ENCODE measurements around the gene KRT33B. TPM values are rescaled to one million over a fixed set of nuclear protein-coding genes. Genes with fewer than 3 reads are reported as not detected.
A peak's percentile ranks its signal among the peaks of the same experiment; 100 is the strongest.

The KRT33B gene
- total RNA-seq, 2 experiments from 2014 or later: not detected

DNA sequence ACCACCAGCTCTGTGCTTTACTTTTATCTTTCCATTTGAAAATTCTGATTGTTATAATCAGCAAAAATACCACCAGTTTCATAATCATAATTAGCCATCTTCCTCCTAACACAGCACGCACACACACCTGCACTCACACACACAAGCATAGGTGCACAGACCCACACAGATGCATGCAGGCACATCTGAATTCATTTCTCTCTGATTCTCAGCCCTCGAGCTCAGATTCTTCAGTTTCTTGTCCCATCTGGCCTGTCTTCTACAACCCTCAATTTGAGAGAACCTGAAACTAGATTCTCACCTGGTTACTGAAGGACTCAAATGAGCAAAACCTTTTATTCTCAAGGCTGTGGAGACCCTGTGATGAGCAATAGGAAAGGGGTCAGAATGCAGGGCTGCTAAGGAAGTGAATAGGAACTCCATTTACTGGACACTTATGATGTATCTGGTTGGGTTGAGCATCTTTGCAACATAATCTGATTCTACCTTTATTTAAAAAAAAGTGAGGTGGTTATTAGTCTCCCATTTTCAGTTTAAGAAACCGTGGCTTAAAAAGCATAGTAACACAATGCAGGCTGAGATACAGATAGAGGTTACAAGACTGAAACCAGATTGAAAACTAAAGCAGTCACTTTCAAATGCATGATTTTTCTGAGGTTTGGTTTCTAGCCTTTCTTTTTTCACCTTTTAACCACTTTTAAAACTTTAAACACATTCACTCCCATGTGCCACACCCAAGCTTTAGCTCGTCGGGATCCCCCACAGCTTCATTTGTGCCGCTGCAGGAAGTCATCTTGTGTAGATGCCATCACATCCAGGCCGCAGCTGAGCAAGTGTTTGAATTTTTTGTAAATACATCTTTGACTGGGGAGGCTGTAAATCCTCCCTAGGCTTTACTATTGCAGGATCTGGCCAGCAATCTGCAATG is 28.4 kb downstream of the KRT33B start:
- H3K4me1 Mint-ChIP-seq (ENCODE audit: low read depth): peaks cover 37% of the 10 kb centered on the region
- peaks cover 16% of the 10 kb centered on the region for H3K36me3 Mint-ChIP-seq (ENCODE audit: low read depth)
- peaks cover 2% of the 10 kb centered on the region for H3K27me3 Mint-ChIP-seq (ENCODE audit: low read depth)
- ATAC-seq (peak; percentile 78), DNase-seq (peak; percentile 65)
- H3K27ac Mint-ChIP-seq: peak overlapping the region; percentile 85
- POLR2A ChIA-PET: interaction anchor here (1.3 kb wide), 1 partner anchor 33 kb away, joined by 5 read pairs; no protein-coding TSS in a partner anchor
- peaks cover 21% of the 10 kb centered on the region for H3K9me3 Mint-ChIP-seq (ENCODE audit: insufficient read depth)
- peak overlapping the region; percentile 34 for H3K4me3 Mint-ChIP-seq
- CTCF ChIA-PET: interaction anchor here (0.7 to 4.9 kb wide), 4 partner anchors 10 to 322 kb away, joined by 3 to 26 read pairs (median 4); partner anchors contain the start of gene KRT33A

DNA sequence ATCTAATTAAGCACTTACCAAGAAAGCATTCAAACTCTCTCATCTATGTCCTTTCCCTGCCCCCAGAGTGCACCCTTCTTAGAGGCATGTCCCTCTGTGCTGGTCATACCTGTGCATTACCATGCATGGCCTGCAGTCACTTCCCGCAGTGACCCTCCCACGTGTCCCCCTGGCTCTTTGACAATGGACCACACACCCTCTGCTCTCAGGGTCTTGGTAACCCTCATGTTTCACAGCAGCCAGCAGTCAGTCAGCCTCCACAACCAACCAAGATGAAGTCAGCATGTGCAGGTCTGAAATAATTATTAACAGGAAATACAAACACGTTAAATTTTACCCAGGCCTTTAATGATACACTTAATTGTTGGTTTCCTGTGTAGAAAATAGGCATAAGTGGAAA is 29.1 kb downstream of the KRT33B start:
- Mint-ChIP-seq H3K4me3 (no peak overlapping the region), H3K27ac (peak overlapping the region; percentile 53), H3K9me3 (ENCODE audit: insufficient read depth) (peaks cover 21% of the 10 kb centered on the region), H3K36me3 (ENCODE audit: low read depth) (peaks cover 16% of the 10 kb centered on the region), H3K4me1 (ENCODE audit: low read depth) (peaks cover 40% of the 10 kb centered on the region), H3K27me3 (ENCODE audit: low read depth) (peaks cover 2% of the 10 kb centered on the region)
- POLR2A ChIA-PET: interaction anchor here (0.6 to 0.7 kb wide), 2 partner anchors 415 to 438 kb away, joined by 3 to 4 read pairs; no protein-coding TSS in a partner anchor
- DNase-seq (no peak), ATAC-seq (no peak)
- CTCF ChIA-PET: interaction anchor here (1.0 to 4.9 kb wide), 3 partner anchors 18 to 325 kb away, joined by 4 to 26 read pairs (median 8); partner anchors contain the start of gene KRTAP16-1

DNA sequence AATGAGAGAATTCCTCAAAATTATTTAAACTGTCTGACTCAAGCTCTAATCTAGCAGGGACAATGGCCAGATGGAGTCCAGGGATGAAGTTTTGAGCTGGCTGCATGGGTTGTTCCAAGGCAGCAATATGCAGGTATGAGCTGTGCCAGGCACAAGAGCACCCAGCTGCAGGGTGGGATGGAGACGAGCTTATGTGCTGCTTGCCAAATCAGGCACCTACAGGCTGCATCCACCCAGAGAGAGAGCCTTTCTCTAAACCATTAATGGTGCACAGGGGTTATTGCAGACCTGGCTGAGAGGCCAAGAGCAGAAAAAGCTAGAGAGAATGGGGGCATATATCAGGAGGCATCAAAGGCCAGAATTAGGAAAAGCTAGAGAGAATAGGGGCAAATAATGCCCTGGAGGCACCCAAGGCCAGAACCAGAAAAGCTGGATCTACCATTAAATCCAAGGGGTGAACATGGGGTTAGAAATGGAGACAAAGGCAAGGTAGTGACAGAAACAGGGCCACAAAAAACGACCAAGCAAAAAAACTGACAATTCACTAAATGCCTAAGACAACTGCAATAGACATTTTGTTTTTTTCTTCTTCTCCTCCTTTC is 29.9 kb downstream of the KRT33B start:
- ChIA-PET POLR2A (interaction anchor here (0.7 to 1.2 kb wide), 2 partner anchors 349 to 438 kb away, joined by 4 read pairs; partner anchors contain the start of gene EIF1), CTCF (interaction anchor here (0.9 to 4.9 kb wide), 4 partner anchors 17 to 326 kb away, joined by 3 to 26 read pairs (median 6); partner anchors contain the start of gene KRTAP16-1)
- H3K9me3 Mint-ChIP-seq (ENCODE audit: insufficient read depth): peaks cover 21% of the 10 kb centered on the region
- H3K4me1 Mint-ChIP-seq (ENCODE audit: low read depth): peaks cover 47% of the 10 kb centered on the region
- H3K4me3 Mint-ChIP-seq: no peak overlapping the region
- H3K27me3 Mint-ChIP-seq (ENCODE audit: low read depth): peaks cover 2% of the 10 kb centered on the region
- ATAC-seq: no peak
- peak overlapping the region; percentile 53 for H3K27ac Mint-ChIP-seq
- H3K36me3 Mint-ChIP-seq (ENCODE audit: low read depth): peaks cover 16% of the 10 kb centered on the region
- DNase-seq: no peak

DNA sequence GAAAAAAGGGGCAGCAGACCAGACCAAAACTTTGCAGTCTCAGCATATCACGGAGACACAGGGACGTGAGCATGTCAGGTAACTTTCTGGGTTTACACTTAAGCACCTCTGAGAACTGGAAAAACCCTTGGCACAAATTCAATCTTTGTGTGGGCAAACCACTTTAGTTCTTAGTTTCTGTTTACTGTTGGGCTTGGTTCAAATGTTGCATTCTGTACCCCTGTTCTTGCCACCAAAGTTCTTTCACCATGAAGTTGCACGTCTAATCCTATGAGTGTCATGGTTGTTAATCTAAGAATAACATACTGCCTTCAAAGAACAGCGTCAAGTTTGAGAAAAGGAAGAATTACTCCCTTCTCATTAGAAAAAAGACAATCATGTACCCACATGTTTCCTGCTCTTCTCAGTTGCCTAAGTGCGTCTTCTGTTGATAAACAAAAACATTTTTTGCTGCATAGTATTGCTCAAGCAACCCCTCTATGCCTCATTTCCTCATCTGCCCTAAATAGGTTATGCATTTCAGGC is 30.6 kb downstream of the KRT33B start:
- H3K27ac Mint-ChIP-seq: no peak overlapping the region
- ATAC-seq (peak; percentile 35), DNase-seq (peak; percentile 32)
- ChIA-PET CTCF (interaction anchor here (0.9 to 4.9 kb wide), 4 partner anchors 10 to 210 kb away, joined by 3 to 26 read pairs (median 6); partner anchors contain the start of gene KRTAP16-1), POLR2A (interaction anchor here (1.2 kb wide), 1 partner anchor 350 kb away, joined by 4 read pairs; the partner anchor contains the start of gene EIF1)
- peaks cover 2% of the 10 kb centered on the region for H3K27me3 Mint-ChIP-seq (ENCODE audit: low read depth)
- peaks cover 18% of the 10 kb centered on the region for H3K9me3 Mint-ChIP-seq (ENCODE audit: insufficient read depth)
- H3K4me3 Mint-ChIP-seq: peak overlapping the region; percentile 7
- H3K4me1 Mint-ChIP-seq (ENCODE audit: low read depth): peaks cover 48% of the 10 kb centered on the region
- H3K36me3 Mint-ChIP-seq (ENCODE audit: low read depth): peaks cover 16% of the 10 kb centered on the region

DNA sequence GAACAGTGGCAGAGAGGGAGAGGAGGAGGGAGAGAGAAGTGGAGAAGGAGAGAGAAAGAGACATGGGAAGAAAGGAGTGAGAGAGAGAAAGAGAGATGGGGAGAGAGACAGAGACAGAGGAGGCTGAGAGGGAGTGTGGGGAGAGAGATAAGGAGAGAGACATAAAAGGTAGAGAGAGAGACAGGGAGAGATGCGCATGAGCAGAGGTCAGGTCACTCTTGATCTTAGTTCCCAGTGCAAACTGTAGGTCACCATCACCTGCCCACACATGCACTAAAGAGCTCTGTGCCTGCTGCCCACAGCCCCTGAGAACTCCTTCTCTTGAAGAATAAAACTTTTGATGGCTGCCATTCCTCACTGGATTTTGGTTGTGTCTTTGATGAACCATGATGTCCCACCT is 33.9 kb downstream of the KRT33B start:
- Mint-ChIP-seq H3K36me3 (ENCODE audit: low read depth) (peaks cover 2% of the 10 kb centered on the region), H3K4me3 (no peak overlapping the region), H3K27me3 (ENCODE audit: low read depth) (peaks cover 2% of the 10 kb centered on the region), H3K4me1 (ENCODE audit: low read depth) (peaks cover 35% of the 10 kb centered on the region), H3K27ac (no peak overlapping the region), H3K9me3 (ENCODE audit: insufficient read depth) (no peaks in the 10 kb centered on the region)
- DNase-seq: peak; percentile 5
- POLR2A ChIA-PET: no interaction called here
- CTCF ChIA-PET: no interaction called here
- ATAC-seq: no peak

DNA sequence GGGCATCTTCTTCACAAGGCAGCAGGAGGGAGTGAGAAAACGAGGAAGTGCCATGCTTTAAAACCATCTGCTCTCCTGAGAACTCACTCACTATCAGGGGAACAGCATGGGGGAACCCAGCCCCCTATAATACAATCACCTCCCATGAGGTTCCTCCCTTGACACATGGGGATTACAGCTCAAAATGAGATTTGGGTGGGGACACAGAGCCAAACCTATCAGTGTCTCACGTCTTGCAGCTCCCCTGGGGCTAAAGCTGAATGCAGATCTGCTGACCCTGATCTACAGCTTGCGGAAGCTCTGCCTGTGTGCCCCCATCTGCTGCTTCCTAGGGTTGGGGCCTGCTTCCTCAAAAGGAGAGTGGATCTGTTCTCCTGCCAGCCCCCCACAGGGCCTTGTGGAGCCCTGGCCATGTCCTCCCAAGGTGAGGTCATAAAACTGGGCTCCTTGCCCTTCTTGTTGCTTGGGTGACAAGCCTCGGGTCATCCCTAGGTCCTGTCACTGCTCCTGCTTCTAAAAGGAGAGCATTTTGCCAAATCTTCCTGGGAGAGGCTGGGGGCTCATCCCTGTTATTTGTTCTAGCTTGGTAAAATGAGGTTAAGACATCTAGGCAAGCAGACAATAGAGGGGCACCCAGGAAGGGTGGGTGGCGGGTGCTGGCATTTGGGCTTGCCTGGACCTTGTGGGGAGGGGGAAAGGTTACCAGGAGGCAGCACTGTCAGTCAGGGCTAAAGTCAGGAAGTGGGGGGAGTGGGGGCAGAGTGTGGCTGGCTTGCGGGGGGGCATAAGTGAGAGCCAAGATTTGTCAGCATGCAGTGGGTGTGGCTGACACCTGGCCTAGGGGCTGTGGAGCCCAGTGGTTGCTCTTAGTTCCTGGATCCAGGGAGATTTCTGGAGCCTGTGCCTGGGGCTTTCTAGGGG is 35.0 kb downstream of the KRT33B start:
- peak overlapping the region; percentile 15 for H3K27ac Mint-ChIP-seq
- no peaks in the 10 kb centered on the region for H3K36me3 Mint-ChIP-seq (ENCODE audit: low read depth)
- DNase-seq (no peak), ATAC-seq (no peak)
- H3K27me3 Mint-ChIP-seq (ENCODE audit: low read depth): peaks cover 2% of the 10 kb centered on the region
- peaks cover 24% of the 10 kb centered on the region for H3K4me1 Mint-ChIP-seq (ENCODE audit: low read depth)
- no peak overlapping the region for H3K4me3 Mint-ChIP-seq
- POLR2A ChIA-PET: interaction anchor here (0.6 kb wide), 1 partner anchor 45 kb away, joined by 3 read pairs; no protein-coding TSS in a partner anchor
- CTCF ChIA-PET: interaction anchor here (5.2 kb wide), 1 partner anchor 12 kb away, joined by 21 read pairs; no protein-coding TSS in a partner anchor
- no peaks in the 10 kb centered on the region for H3K9me3 Mint-ChIP-seq (ENCODE audit: insufficient read depth)

DNA sequence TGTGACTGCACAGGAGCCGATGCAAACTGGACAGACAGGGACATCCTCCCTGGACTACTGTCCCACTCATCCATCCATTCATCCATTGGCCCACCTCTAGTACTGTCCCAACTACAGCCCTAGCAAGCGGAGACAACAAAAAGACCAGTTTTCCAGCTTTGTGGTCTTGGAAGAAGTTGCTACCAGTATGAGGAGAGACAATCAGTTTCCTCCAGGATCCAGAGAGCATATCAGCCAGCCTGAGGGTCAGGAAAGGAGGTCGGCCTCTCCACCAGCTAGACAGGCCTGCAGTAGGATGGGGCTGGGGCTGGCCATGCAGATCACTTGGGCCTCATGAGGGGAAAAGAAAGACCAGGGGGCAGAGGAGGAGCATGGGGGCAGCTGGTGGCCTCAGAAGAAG is 35.8 kb downstream of the KRT33B start:
- Mint-ChIP-seq H3K9me3 (ENCODE audit: insufficient read depth) (no peaks in the 10 kb centered on the region), H3K4me1 (ENCODE audit: low read depth) (peaks cover 16% of the 10 kb centered on the region), H3K36me3 (ENCODE audit: low read depth) (no peaks in the 10 kb centered on the region), H3K27me3 (ENCODE audit: low read depth) (peaks cover 2% of the 10 kb centered on the region), H3K27ac (peak overlapping the region; percentile 51), H3K4me3 (no peak overlapping the region)
- DNase-seq (no peak), ATAC-seq (no peak)
- POLR2A ChIA-PET: interaction anchor here (0.6 kb wide), 1 partner anchor 45 kb away, joined by 3 read pairs; no protein-coding TSS in a partner anchor
- CTCF ChIA-PET: interaction anchor here (5.2 kb wide), 1 partner anchor 12 kb away, joined by 21 read pairs; no protein-coding TSS in a partner anchor

DNA sequence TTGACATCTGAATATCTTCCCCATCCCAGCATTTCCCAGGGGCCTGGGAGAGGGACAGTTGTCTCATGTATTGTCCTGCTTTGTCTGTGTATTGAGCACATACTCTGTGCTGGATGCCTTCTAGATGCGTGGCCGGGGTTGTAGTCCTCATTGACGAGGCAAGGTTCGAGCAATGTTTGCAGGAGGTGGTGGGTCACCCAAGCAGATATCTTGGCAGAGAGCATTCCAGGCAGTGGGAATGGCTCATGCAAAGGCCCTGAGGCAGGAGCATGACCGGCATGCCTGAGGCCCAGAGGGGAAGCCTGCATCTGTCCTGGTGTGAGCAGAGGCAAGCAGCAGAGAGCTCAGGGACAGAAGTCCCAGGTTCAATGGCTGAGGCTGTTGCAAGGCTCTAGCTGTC is 36.5 kb downstream of the KRT33B start:
- POLR2A ChIA-PET: no interaction called here

DNA sequence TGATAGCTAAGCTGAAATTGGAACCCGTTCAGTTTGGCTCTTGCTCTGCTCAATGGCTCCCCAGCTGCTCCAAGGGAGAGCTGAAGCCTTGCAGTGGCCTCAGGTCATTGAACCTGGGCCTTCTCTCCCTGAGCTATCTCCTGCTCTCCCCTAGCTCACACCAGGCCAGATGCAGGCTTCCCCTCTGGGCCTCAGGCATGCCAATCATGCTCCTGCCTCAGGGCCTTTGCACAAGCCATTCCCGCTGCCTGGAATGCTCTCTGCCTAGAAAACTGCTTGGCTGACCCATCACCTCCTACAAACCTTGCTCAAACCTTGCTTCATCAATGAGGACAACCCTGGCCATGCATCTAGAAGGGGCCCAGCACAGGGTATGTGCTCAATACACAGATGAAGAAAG is 37.4 kb downstream of the KRT33B start:
- Mint-ChIP-seq H3K36me3 (ENCODE audit: low read depth) (no peaks in the 10 kb centered on the region), H3K27me3 (ENCODE audit: low read depth) (no peaks in the 10 kb centered on the region), H3K4me3 (no peak overlapping the region), H3K9me3 (ENCODE audit: insufficient read depth) (no peaks in the 10 kb centered on the region), H3K4me1 (ENCODE audit: low read depth) (peaks cover 12% of the 10 kb centered on the region), H3K27ac (no peak overlapping the region)
- ATAC-seq (no peak), DNase-seq (no peak)
- POLR2A ChIA-PET: no interaction called here
- CTCF ChIA-PET: interaction anchor here (0.9 to 5.2 kb wide), 2 partner anchors 10 to 94 kb away, joined by 3 to 21 read pairs; no protein-coding TSS in a partner anchor

More for the DNA sequence above, 36.5 kb downstream of the KRT33B start:
- Mint-ChIP-seq H3K4me1 (ENCODE audit: low read depth) (peaks cover 11% of the 10 kb centered on the region), H3K27ac (no peak overlapping the region), H3K27me3 (ENCODE audit: low read depth) (peaks cover 2% of the 10 kb centered on the region), H3K4me3 (no peak overlapping the region), H3K9me3 (ENCODE audit: insufficient read depth) (no peaks in the 10 kb centered on the region), H3K36me3 (ENCODE audit: low read depth) (no peaks in the 10 kb centered on the region)
- CTCF ChIA-PET: interaction anchor here (5.2 kb wide), 1 partner anchor 11 kb away, joined by 21 read pairs; no protein-coding TSS in a partner anchor
- DNase-seq: no peak
- ATAC-seq: no peak

DNA sequence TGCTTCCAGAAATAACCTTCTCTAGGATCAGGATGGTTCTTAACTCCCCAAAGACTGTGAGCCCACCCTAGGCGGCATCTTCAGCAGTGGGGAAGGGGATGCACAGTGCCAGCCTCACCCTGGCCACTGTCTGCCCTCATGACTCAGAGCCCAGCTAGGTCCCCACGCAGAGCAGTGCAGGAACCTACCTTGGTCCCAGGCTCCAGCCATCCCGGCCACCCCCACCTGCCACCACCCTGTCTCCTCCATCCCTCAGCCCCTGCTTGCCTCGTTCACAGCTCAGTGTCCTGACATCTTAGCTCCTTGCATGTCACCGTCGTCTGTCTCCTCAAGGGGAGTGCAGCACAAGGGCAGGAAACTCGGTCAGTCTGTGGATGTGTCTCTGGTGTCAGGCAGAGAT is 38.0 kb downstream of the KRT33B start:
- ChIA-PET POLR2A (no interaction called here), CTCF (interaction anchor here (0.9 to 5.2 kb wide), 2 partner anchors 9 to 95 kb away, joined by 3 to 21 read pairs; no protein-coding TSS in a partner anchor)
- DNase-seq (no peak), ATAC-seq (no peak)
- no peak overlapping the region for H3K27ac Mint-ChIP-seq
- H3K4me3 Mint-ChIP-seq: no peak overlapping the region
- peaks cover 18% of the 10 kb centered on the region for H3K4me1 Mint-ChIP-seq (ENCODE audit: low read depth)
- H3K36me3 Mint-ChIP-seq (ENCODE audit: low read depth): no peaks in the 10 kb centered on the region
- H3K27me3 Mint-ChIP-seq (ENCODE audit: low read depth): no peaks in the 10 kb centered on the region
- H3K9me3 Mint-ChIP-seq (ENCODE audit: insufficient read depth): no peaks in the 10 kb centered on the region
